K562 (cell line): ENCODE results near the gene RBM17. TPM values are rescaled to one million over a fixed set of nuclear protein-coding genes. Genes with fewer than 3 reads are reported as not detected.

Experiments used
- EWSR1 ChIP-seq: fragments of 450-650 bp; IDR thresholded peaks from 2 replicates; pipeline ENCODE4 v1.6.1; 2018; ENCODE audit warnings: borderline replicate concordance, mild to moderate bottlenecking, low read depth, moderate library complexity; ENCODE audit not compliant: partially characterized antibody
- HDAC3 ChIP-seq: fragments of 450-650 bp; IDR thresholded peaks from 2 replicates; pipeline ENCODE4 v1.6.1; 2018; ENCODE audit warnings: borderline replicate concordance, mild to moderate bottlenecking, moderate library complexity; ENCODE audit not compliant: partially characterized antibody
- KDM2B ChIP-seq: fragments of 250-450 bp; sonication (Bioruptor Pico); IDR thresholded peaks from 2 replicates; pipeline ENCODE4 v1.8.0; 2021; ENCODE audit warnings: mild to moderate bottlenecking, moderate library complexity
- KLF1 ChIP-seq: fragments of 450-650 bp; IDR thresholded peaks from 2 replicates; pipeline ENCODE4 v1.6.1; 2016; ENCODE audit warnings: missing genetic modification characterization, missing compliant biosample characterization
- RUNX1 ChIP-seq: sonication (generic); IDR thresholded peaks from 2 replicates; pipeline ENCODE4 v1.6.1; 2016; ENCODE audit warnings: antibody characterized with exemption, low read depth
- ZNF124 ChIP-seq: sonication (generic); formaldehyde crosslinking; IDR thresholded peaks from 2 replicates; pipeline ENCODE4 v1.8.1; 2022; ENCODE audit warnings: missing genetic modification reagents
- ZNF79 ChIP-seq: fragments of 250-450 bp; sonication (Bioruptor Pico); IDR thresholded peaks from 2 replicates; pipeline ENCODE4 v1.4.0; 2020; ENCODE audit warnings: low read depth, mild to moderate bottlenecking, moderate library complexity
- polyA plus RNA-seq, 8 experiments: library from polyadenylated mRNA; depleted of rRNA in 4 of 8; stranded (reverse) in 5 of 8; unstranded in 3 of 8; fragments of >200 nt; fragmentation: Nextera tagmentation in 2 of 8; fragmentation: Illumina TruSeq in 1 of 8; extraction: Ambion mirVana in 2 of 8; extraction: Trizol in 1 of 8; gene quantifications; 2 replicates each; pipeline versions ENCODE4 v1.2.1 to v1.2.3, GENCODE V29; 2011 to 2014; ENCODE audit warnings: inconsistent platforms in 1 of 8, missing spikeins in 1 of 8
- total RNA-seq, 7 experiments: library from RNA; depleted of rRNA in 6 of 7; stranded (reverse); fragments of >200 nt in 6 of 7; fragmentation: Illumina TruSeq in 2 of 7; extraction: Trizol in 2 of 7; gene quantifications; 2 replicates each; pipeline versions ENCODE4 v1.2.1 to v1.2.3, GENCODE V29; 2011 to 2021; ENCODE audit warnings: low replicate concordance in 1 of 7
- TF ChIP-seq, protein P1 (sequence below), 2 experiments: fragments of 450-650 bp in 1 of 2; sonication (generic) in 1 of 2; formaldehyde crosslinking in 1 of 2; IDR thresholded peaks in 1 of 2; conservative IDR thresholded peaks in 1 of 2; 2 replicates each; pipeline versions ENCODE4 v1.6.1 to v1.8.1; 2016 to 2023; ENCODE audit warnings: mild to moderate bottlenecking in 2 of 2, moderate library complexity in 2 of 2, inconsistent platforms in 1 of 2, missing genetic modification reagents in 1 of 2
- TF ChIP-seq, protein P2 (sequence below): sonication (generic); formaldehyde crosslinking; IDR thresholded peaks from 2 replicates; pipeline ENCODE4 v1.8.0; 2022; ENCODE audit warnings: mild to moderate bottlenecking, missing genetic modification reagents
- TF ChIP-seq, protein P3 (sequence below): fragments of 250-450 bp; sonication (Bioruptor Pico); IDR thresholded peaks from 2 replicates; pipeline ENCODE4 v1.8.0; 2021; ENCODE audit warnings: borderline replicate concordance, mild to moderate bottlenecking, moderate library complexity; ENCODE audit not compliant: poor library complexity, severe bottlenecking
- TF ChIP-seq, protein P4 (sequence below): fragments of 450-650 bp; IDR thresholded peaks from 2 replicates; pipeline ENCODE4 v1.6.1; 2018; ENCODE audit not compliant: partially characterized antibody
- TF ChIP-seq, protein P5 (sequence below): fragments of 450-650 bp; formaldehyde crosslinking; IDR thresholded peaks from 2 replicates; pipeline ENCODE4 v1.4.0; 2022; ENCODE audit warnings: missing genetic modification characterization

RBM17 gene
- total and polyA plus RNA-seq, 9 of the 15 experiments (the other 6 are each of a cell fraction or from before 2014, with no cell fraction given), result 23.6 to 217 (median 124) TPM

DNA sequence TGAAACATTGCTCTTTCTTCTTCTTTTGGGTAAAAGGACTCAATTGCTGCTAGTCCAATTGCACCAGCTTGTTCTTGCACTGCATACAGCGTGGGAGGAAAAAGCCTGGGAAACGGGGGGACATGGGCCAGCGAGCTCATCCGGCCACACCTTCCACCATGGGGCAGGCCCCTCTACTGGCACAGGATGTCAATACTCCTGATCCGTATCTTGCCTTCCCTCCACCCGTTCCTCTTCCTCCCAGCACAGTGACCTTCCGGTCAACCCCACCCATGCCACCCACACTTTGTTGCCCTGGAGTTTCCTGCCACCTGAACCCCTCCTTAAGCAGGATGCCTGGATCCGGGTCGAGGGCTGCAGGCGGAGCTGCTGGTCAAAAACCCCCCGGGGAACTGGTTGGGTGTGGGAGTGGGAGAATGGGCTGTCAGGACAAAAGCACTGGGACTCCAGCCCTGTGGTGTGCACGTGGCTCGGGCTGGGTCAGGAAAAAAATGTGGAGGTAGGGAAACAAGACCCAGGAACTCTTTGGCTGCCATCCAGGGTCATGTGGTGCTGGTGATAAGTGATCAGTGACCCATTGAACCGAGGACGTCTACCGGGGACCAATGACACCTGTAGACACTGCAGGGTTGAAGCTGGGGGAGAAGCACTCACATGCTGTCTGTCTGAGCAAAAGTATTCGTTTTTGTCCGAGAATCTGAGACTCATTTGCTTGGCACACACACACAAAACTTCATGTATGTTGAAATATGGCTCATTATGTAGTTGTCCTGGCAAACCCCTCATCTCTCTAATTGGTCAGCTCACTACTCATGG is 34.8 kb upstream of the RBM17 start (continued):
- TF ChIP-seq, protein P1, sequence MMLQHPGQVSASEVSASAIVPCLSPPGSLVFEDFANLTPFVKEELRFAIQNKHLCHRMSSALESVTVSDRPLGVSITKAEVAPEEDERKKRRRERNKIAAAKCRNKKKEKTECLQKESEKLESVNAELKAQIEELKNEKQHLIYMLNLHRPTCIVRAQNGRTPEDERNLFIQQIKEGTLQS (IDR thresholded peaks at IDR 0.05), result no peak
- TF ChIP-seq, protein P1 (CRISPR knock-in tag; conservative IDR thresholded peaks at IDR 0.05), result no peak
- TF ChIP-seq, protein P2, sequence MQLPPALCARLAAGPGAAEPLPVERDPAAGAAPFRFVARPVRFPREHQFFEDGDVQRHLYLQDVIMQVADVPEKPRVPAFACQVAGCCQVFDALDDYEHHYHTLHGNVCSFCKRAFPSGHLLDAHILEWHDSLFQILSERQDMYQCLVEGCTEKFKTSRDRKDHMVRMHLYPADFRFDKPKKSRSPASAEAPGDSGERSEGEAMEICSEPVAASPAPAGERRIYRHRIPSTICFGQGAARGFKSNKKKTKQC (CRISPR knock-in tag), result no peak
- no peak for TF ChIP-seq ZNF124 (CRISPR knock-in tag)
- TF ChIP-seq EWSR1, result no peak
- TF ChIP-seq, protein P3, sequence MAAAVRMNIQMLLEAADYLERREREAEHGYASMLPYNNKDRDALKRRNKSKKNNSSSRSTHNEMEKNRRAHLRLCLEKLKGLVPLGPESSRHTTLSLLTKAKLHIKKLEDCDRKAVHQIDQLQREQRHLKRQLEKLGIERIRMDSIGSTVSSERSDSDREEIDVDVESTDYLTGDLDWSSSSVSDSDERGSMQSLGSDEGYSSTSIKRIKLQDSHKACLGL (CRISPR knock-in tag), result no peak
- no peak for TF ChIP-seq ZNF79 (CRISPR knock-in tag)
- no peak for TF ChIP-seq KDM2B (CRISPR knock-in tag)
- TF ChIP-seq KLF1 (tag), result 0 out of 2 replicates have a peak, but pooled peaks have one; percentile 41
- no peak for TF ChIP-seq RUNX1
- TF ChIP-seq, protein P4, sequence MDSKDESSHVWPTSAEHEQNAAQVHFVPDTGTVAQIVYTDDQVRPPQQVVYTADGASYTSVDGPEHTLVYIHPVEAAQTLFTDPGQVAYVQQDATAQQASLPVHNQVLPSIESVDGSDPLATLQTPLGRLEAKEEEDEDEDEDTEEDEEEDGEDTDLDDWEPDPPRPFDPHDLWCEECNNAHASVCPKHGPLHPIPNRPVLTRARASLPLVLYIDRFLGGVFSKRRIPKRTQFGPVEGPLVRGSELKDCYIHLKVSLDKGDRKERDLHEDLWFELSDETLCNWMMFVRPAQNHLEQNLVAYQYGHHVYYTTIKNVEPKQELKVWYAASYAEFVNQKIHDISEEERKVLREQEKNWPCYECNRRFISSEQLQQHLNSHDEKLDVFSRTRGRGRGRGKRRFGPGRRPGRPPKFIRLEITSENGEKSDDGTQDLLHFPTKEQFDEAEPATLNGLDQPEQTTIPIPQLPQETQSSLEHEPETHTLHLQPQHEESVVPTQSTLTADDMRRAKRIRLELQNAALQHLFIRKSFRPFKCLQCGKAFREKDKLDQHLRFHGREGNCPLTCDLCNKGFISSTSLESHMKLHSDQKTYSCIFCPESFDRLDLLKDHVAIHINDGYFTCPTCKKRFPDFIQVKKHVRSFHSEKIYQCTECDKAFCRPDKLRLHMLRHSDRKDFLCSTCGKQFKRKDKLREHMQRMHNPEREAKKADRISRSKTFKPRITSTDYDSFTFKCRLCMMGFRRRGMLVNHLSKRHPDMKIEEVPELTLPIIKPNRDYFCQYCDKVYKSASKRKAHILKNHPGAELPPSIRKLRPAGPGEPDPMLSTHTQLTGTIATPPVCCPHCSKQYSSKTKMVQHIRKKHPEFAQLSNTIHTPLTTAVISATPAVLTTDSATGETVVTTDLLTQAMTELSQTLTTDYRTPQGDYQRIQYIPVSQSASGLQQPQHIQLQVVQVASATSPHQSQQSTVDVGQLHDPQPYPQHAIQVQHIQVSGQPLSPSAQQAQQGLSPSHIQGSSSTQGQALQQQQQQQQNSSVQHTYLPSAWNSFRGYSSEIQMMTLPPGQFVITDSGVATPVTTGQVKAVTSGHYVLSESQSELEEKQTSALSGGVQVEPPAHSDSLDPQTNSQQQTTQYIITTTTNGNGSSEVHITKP, result no peak
- no peak for TF ChIP-seq HDAC3
- TF ChIP-seq, protein P5, sequence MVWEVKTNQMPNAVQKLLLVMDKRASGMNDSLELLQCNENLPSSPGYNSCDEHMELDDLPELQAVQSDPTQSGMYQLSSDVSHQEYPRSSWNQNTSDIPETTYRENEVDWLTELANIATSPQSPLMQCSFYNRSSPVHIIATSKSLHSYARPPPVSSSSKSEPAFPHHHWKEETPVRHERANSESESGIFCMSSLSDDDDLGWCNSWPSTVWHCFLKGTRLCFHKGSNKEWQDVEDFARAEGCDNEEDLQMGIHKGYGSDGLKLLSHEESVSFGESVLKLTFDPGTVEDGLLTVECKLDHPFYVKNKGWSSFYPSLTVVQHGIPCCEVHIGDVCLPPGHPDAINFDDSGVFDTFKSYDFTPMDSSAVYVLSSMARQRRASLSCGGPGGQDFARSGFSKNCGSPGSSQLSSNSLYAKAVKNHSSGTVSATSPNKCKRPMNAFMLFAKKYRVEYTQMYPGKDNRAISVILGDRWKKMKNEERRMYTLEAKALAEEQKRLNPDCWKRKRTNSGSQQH, result peak; percentile 75; the same call in 1 of the 2 replicates
